ENCODE data around the gene BPIFB3.
"Not testable (repeated sequence)": the region's sequence is repeated elsewhere in the genome, so short reads cannot be mapped to it uniquely, and the experiment has no call there.

Gene BPIFB3

GRCh38 chr20:33027769-33028751 is 25.6 kb upstream of the BPIFB3 start:
- DNase-seq = no peak

DNA sequence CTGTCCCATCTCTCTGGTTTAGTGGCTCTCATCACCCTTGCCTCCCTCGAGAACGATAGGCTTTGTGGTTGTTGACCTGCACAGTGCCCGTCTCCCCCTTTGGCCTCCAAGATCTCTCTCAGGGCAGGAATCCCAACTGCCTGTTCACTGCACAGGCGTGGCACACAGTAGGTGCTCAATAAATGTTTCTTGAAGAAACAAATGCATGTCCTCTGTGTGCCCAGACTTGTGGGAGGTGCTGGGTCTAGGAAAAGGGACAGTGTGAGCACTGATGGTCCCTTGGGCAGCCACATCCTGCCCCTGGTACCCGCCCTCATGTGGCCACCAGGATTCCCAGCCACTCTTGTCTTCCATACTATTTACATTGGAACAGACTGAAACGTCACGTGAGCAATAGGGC is 24.8 kb upstream of the BPIFB3 start:
- DNase-seq = no peak

DNA sequence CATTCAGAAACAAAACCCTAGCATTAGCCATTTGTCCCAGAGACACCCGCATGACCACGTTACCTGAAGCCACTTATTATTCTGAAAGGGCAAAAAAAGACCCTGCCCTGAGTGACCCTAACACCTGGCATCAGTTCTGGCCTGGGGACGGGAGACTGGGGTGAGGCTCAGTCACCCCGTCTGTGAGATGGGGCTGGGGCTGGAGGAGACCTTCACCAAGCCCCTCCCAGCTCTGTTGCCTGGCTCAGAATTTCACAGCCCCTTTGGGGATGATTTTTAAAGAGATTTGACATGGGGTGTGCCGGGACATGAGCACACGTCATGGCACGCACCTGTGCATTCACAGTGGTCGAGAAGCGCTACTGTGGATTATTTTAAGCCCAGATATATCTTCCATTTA is 23.6 kb upstream of the BPIFB3 start:
- DNase-seq = no peak

GRCh38 chr20:33030569-33030968 is 23.1 kb upstream of the BPIFB3 start:
- no peak for DNase-seq

DNA sequence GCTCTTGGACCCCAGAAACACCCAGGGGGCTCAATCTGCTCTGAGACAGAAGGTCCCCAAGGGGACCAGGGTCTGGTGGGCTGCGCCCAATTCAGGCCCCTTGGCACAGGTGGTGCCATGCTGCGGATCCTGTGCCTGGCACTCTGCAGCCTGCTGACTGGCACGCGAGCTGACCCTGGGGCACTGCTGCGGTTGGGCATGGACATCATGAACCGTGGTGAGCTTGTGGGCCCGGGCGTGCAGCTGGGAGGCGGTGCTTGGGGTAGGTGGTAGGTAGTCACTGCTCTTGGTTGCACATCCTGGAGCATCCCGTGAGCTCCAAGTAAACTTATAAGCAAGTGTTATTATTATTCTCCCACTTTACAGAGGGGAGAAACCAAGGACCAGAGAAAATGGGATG is 22.2 kb upstream of the BPIFB3 start, which contains the start of gene BPIFB6:
TSS of gene BPIFB6 (plus strand) at position 118 of the 400 bp plus-strand sequence. CDS start at position 118, 0 bp downstream.
- no peak for DNase-seq

DNA sequence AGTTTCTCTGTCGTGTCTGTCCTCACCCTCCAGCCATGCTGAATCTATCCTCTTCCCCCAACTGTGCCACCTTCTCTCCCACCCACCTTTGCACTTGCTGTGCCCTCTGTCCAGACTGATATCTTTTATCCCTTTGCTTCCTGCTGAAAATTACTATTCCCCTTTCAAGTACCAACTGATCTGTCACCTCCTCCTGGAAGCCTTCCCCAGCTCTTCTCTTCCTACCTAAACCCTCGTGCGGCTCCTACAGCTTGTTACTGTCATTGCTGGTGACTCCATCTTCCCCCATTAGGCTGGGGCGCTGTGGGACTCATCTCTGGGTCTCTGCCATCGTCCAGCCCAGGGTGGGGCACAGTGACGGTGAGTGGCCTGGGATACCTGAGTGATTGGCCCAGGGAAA is 21.1 kb upstream of the BPIFB3 start:
- no peak for DNase-seq

DNA sequence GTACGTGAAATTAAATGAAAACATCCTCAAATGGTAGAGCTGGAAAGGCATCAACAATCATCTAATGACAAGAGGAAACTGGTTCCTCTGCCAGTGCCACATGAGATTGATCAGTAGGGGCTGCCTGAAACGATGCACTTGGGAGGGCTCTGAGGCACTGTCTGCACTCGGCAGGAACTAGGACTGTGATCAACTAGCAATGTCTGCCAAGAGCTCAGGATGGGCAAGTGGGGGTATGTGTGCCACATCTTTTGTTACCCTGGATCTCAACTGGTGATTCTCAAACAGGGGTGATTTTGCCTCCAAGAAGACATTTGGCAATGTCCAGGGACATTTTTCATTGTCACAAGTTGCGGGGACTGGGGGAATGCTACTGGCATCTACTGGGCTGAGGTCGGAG is 20.3 kb upstream of the BPIFB3 start:
- no peak for DNase-seq

- DNase-seq = no peak
Measured at GRCh38 chr20:33034115-33034514, 19.6 kb upstream of the BPIFB3 start.

- no peak for DNase-seq
Measured at GRCh38 chr20:33034901-33035492, 18.7 kb upstream of the BPIFB3 start.

DNA sequence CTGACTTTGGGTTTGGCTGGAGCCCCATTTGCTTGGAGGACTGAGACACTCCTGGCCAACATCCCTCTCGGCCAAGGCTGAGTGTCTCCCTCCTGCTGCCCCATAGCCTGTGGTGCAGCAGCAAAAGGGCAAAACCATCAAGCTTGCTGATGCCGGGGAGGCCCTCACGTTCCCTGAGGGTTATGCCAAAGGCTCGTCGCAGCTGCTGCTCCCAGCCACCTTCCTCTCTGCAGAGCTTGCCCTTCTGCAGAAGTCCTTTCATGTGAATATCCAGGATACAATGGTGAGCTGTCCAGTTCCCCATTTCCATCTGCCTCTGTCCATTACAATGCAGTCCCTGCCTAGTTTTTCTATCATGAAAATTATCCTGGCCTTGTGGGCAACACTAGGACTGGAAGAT is 16.2 kb upstream of the BPIFB3 start:
- no peak for DNase-seq

DNA sequence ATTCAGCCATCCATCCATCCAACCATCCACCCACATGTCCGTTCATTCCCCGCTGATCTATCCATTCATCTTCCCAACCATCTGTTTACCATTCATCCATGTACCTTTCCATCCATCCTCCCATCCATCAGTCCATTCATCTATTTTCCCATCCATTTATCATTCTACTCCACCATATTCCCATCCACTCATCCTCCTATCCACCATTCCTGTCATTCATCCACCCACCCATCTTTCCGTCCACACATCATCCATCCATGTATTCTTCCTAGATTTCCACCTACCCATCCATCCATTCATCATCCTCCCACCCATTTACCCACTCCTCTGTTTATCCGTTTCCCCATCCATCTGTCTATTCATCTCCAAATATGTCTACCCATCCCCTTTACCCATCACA is 15.5 kb upstream of the BPIFB3 start:
- DNase-seq = no peak

GRCh38 chr20:33042430-33042829 is 11.3 kb upstream of the BPIFB3 start:
- no peak for DNase-seq

GRCh38 chr20:33042983-33043730 is 10.5 kb upstream of the BPIFB3 start:
- no peak for DNase-seq

DNA sequence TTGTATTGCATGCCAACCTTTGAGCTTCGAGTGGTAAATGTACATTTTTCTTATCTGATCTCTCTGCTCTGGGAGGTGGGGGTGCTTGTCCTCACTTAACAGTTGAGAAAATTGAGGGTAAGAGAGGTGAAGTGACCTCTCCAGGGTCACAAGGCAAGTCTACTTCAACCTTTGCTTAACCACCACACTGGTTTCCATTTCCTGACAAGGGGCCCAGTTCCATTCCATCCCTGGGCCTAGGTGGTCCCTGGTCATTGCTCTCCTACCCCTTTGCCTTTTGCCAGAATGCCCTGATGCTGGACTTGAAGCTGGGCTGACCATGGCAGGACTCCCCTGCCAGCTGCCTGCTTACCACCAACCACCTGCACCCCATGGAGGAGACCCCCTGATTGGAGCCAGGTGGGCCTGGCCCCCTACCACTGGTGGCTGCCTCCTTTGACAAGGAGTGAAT is 9.9 kb upstream of the BPIFB3 start:
- no peak for DNase-seq

- not testable (repeated sequence) for DNase-seq
Measured at GRCh38 chr20:33045129-33045721, 8.5 kb upstream of the BPIFB3 start.

DNA sequence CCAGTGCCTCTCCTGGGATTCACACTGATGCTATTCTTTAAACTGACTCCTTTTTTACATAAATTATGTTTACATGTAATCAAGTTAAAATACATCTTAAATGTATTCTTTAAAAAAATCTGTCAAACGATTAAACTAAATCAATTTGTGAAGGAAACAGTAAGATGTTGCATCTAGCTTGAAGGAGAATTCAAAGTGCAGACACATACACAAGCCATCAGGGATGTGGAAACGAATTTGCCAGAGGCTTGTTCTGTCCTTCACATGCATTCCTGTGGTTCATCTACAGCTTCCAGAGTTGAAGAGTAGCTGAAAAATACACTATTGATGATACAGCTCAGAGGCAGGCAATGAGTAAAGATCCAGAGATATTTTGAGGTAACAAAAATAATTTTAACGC is 7.3 kb upstream of the BPIFB3 start:
- DNase-seq = no peak

DNA sequence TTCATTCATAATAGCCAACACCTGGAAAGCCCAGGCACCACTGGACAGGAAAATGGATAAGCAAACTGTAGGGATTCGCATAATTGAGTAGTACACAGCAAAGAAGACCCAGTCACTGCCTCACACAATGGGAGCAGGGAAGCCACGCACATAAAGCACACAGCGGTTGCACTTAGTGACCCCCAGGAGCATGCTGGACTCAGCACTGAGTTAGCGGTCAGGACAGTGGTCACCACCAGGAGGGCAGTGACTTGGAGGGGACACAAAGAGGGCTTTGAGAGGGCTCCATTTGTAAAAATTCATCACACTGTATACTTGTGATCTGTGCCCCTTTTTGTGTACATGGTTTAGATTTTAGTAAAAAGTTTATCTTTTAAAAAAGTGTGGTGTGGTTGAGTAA is 2.4 kb upstream of the BPIFB3 start:
- DNase-seq = no peak

DNA sequence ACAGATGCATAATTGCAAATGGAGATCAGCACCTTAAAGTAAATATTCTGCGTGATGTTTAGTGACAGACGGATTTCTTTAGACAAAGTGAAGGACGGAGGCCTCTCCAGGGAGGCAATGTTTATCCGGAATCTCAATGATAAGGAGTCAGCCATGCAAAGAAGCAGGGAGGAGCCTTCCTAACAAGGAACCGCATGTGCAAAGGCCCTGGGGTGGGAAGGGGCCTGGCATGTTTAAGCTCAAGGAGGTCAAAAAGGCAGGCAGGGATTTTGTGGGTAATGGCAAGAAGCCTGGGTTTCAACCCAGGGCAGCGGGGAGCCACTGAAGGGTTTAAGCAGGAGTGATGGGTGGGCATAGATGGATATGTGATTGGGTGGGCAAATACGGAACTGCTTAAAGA is 678 bp downstream of the BPIFB3 start:
- DNase-seq = no peak

- no peak for DNase-seq
Measured at GRCh38 chr20:33054791-33055190, 1.1 kb downstream of the BPIFB3 start.

- no peak for DNase-seq
Measured at GRCh38 chr20:33059136-33059535, 5.4 kb downstream of the BPIFB3 start.

DNA sequence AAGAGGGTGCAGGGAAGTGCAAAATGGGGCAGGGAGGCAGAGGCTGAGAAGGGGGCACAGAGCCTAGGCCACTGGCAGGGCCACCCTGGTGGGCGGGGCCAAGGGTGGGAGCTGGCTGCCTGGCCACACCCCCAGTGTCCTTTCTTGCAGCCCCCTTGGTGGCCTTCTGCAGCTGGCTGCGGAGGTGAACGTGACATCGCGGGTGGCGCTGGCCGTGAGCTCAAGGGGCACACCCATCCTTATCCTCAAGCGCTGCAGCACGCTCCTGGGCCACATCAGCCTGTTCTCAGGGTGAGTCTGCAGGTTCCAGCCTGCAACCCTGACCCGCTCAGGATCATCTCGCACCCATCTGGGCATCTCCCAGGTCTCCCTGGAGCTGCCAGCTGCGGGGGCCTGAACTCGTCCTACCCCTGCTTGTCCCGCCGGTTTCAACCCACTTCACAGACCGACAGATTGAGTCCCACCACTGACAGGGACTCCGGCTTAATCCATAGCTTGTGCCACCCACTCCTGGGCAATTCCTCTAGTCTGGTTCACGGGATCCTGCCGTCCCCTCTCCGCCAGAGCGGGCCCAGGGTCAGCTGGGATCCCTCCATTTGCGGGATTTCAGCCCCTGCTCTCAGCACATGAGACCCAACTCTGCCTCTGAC is 6.2 kb downstream of the BPIFB3 start:
- no peak for DNase-seq

Measured in hypothalamus (tissue), 51 donors.